Kidney tubule cell (primary cell): ENCODE measurements around the gene KCNJ12.
"Not testable (repeated sequence)": the region's sequence is repeated elsewhere in the genome, so short reads cannot be mapped to it uniquely, and the experiment has no call there.

Source experiments
- DNase-seq: peaks from one replicate; pipeline ENCODE4 v3.0.0-alpha.2; 2018; ENCODE audit warnings: low spot score

The KCNJ12 gene

GRCh38 chr17:21422311-21423189 is 46.4 kb downstream of the KCNJ12 start:
- DNase-seq: not testable (repeated sequence)

GRCh38 chr17:21423190-21423493 is 47.0 kb downstream of the KCNJ12 start:
- DNase-seq: not testable (repeated sequence)

GRCh38 chr17:21424697-21425096 is 48.5 kb downstream of the KCNJ12 start:
- not testable (repeated sequence) for DNase-seq

DNA sequence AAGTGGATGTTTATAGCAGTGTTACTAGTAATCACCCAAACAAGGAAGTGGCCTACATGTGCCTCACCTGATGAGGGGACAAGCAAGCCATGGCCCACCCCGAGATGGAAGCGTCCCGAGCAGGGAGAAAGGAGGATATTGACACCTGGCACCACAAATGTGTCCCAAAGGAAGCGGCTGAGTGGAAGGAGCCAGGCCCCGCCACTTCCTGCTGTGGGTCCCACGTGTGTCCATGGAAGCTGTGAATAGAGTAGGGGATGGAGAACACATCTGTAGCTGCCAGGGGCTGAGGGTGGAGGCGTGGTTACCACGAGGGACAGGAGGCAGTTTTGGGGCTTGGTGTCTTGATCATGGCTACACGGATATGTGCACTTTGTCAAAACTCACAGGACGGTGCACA is 49.2 kb downstream of the KCNJ12 start:
- DNase-seq: no peak

DNA sequence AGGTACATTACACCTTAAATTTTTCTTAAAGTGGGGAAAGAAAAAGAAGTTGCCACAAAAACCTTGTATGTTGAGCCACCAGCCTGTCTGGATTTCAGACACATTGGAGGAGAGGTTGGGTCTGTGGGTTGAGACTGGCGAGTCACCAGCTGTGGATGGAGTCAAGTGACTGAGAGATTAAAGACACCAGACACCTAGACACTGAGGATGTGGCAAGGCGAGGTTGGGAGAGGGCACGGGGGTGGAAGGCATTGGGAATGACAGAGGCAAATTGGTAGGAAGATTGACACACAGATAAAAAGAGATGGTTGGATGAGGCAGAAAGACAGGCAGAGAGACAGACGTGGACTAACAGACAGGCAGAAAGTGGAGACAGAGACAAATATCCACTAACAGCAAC is 49.6 kb downstream of the KCNJ12 start:
- DNase-seq: peak; percentile 70

DNA sequence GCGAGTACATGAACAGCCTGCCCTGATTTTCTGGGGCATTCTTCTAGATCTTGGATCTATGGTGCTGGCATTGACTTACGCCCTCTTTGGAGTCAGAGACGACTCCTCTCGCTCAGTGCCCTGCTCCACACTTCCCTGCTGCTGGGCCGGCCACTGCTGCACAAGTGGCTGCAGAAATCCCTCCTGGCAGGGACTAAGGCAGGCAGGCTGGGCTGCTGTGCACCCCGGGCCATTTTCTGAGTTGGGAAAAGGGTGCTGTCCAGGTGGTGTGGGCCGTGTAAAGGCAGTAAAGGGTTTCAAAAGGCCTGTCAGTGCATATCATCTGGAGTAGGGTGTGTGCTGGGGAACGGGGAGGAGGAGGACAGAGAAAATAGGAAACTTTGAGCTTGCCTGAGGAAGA is 50.1 kb downstream of the KCNJ12 start:
- DNase-seq: not testable (repeated sequence)

GRCh38 chr17:21426876-21427275 is 50.7 kb downstream of the KCNJ12 start:
- not testable (repeated sequence) for DNase-seq

DNA sequence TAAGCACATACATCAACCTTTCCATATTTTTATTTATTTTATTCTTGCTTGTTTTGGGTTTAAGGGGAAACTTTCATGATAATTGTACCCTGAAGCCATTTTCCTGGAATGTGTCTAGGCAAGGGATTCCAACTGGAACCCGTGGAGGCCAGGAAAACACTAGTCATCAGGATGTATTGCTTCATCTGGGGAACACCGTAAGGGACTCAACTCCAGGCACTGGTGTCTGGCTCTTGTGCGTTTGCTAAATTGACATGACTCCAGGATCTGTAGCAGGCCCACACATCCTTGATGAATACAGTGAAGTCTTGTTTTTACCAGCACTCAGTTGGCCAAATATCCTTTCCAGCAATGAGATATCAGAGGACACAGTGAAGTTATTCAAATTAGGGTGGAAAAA is 51.6 kb downstream of the KCNJ12 start:
- DNase-seq: not testable (repeated sequence)

DNA sequence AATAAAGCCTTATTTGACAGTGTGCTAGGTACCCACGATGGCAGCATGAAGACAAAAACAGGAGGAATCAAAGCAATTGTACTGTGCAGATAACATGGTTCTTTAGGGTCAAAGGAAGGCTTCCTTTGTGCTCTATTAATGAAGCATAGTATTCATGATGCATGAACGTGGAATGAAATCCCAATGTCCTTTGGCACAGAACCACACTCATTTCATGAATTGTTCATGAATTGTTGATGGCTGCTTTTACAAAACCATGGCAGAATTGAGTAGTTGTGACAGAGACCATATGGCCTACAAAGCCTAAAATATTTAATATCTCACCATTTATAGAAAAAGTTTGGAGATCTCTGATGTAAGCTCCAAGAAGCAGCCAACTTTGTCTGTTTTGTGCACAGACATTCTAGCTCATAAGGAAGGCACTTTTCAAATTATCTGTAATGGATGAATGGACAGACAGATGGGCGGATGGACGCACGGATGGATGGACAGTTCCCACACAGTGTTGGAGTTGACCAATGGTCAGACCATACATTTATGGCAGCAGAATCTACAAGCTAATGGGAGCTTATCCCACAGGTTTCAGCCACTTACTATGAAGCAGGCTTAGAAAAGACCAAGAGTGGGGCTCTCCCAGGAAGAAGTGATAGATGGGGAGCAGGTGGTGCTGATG is 52.7 kb downstream of the KCNJ12 start:
- DNase-seq: peak; percentile 58

DNA sequence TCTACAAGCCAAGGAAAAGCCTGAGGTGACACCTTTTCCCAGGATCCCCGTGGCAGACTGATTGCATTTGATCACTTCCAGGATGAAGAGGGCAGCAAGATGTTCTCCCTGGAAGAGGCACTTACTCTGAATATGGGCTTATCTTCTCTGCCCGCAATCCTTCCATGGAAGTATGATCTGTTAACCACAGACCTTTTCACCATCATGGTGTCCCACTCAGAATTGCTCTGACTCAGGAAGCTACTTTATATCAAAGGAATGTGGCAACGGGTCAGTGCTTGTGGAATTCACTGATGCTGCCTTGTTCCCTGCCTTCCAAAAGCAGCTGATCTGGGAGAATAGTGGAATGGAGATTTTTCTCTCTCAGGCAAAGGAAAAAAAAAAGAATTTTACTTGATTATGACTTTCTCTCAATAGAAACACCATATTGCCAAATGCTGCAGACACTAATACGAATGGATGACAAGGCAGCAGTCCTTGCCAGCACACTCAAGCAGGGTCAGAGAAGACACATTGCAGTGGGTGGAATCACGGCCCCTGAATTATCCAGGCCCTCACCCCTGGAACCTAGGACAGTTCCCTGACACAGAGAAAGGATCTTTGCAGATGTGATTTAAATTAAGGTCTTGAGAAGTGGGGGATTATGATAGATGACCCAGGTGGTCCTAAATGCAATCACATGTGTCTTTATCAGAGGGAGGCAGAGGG is 53.9 kb downstream of the KCNJ12 start:
- DNase-seq: peak; percentile 26

GRCh38 chr17:21433971-21434370 is 57.8 kb downstream of the KCNJ12 start:
- DNase-seq: not testable (repeated sequence)

GRCh38 chr17:21434976-21435375 is 58.8 kb downstream of the KCNJ12 start:
- not testable (repeated sequence) for DNase-seq

GRCh38 chr17:21436481-21436880 is 60.3 kb downstream of the KCNJ12 start:
- not testable (repeated sequence) for DNase-seq

- not testable (repeated sequence) for DNase-seq
These were observed 61.0 kb downstream of the KCNJ12 start for GRCh38 chr17:21436883-21437836.

GRCh38 chr17:21438316-21439014 is 62.3 kb downstream of the KCNJ12 start:
- DNase-seq: not testable (repeated sequence)

GRCh38 chr17:21439015-21439336 is 62.8 kb downstream of the KCNJ12 start:
- DNase-seq: not testable (repeated sequence)

GRCh38 chr17:21445091-21445650 is 69.0 kb downstream of the KCNJ12 start:
- no peak for DNase-seq

DNA sequence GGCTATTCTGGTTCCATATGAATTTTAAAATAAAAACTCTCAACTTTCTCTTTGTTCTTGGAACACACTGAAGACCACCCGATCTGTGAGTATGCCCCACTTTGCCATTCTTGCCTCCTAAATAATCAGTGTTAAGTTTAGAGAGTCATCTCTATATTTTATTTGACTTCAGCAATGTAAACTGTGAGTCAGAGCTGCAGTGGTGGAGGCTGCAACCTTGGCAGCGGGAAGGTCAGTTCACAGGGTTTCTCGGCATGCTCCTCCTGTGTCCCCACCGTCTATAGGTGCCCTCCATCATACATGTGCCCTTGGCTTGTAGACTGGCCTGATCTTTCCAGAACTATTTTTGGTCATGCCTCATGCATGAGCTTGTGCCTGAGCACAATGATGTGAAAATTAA is 71.4 kb downstream of the KCNJ12 start:
- DNase-seq: not testable (repeated sequence)

- DNase-seq: not testable (repeated sequence)
These were observed 73.7 kb downstream of the KCNJ12 start for GRCh38 chr17:21449891-21450290.

DNA sequence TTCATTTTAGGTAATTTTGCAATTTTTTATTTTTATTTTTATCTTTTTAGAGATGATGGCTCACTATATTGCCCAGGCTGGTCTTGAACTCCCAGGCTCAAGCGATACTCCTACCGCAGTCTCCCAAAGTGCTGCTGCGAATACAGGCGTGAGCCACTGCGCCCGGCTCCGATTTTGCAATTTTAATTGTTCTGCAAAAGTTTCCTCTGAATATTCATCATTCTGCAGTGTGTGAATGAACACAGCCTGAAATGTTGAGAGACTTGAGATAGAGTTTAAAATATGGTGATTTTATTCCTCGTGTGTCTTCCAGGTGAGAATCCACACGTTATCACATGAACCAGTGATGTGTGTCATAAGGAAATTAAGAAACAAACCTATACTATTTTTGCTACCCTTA is 75.8 kb downstream of the KCNJ12 start:
- DNase-seq: no peak
